Measurements from ENCODE around the gene GABBR1.

Gene GABBR1

GRCh38 chr6:29516108-29516507 lies 116.9 kb downstream of the GABBR1 start (continued):
- TF ChIP-seq ZNF280D (tag by site-specific recombination; IDR thresholded peaks at IDR 0.05), result 0 out of 2 replicates have a peak, but pooled peaks have one; percentile 27
- peak; percentile 38; the same call in 1 of the 2 replicates for TF ChIP-seq ZBTB17 (tag by site-specific recombination; IDR thresholded peaks at IDR 0.05)
- TF ChIP-seq KLF10 (tag by site-specific recombination; IDR thresholded peaks at IDR 0.05), result no peak
- no peak for TF ChIP-seq ZNF133 (tag by site-specific recombination; IDR thresholded peaks at IDR 0.05)
- no peak for TF ChIP-seq KLF7 (tag by site-specific recombination; IDR thresholded peaks at IDR 0.05; ENCODE audit: borderline replicate concordance)
- peak; percentile 69; the same call in 1 of the 2 replicates for TF ChIP-seq SCRT1 (tag by site-specific recombination; IDR thresholded peaks at IDR 0.05; ENCODE audit: borderline replicate concordance)
- no peak for TF ChIP-seq ZNF792 (tag by site-specific recombination; IDR thresholded peaks at IDR 0.05)
- no peak for TF ChIP-seq ZNF112 (tag by site-specific recombination; IDR thresholded peaks at IDR 0.05)
- peak; percentile 62 for TF ChIP-seq ZIC2 (tag by site-specific recombination; IDR thresholded peaks at IDR 0.05)
- no peak for TF ChIP-seq ZNF302 (tag by site-specific recombination; IDR thresholded peaks at IDR 0.05; ENCODE audit: low read depth)
- no peak for TF ChIP-seq PBX3 (CRISPR knock-in tag; IDR thresholded peaks at IDR 0.05)
- TF ChIP-seq ZNF561 (tag by site-specific recombination; IDR thresholded peaks at IDR 0.05; ENCODE audit: borderline replicate concordance), result peak; percentile 52; the same call in 1 of the 2 replicates
- peak; percentile 61; the same call in 1 of the 2 replicates for TF ChIP-seq ZNF629 (tag by site-specific recombination; IDR thresholded peaks at IDR 0.05)
- TF ChIP-seq ZNF654 (tag by site-specific recombination; IDR thresholded peaks at IDR 0.05; ENCODE audit: low read depth), result no peak
- TF ChIP-seq ZNF24 (tag by site-specific recombination; IDR thresholded peaks at IDR 0.05), result peak; percentile 68; the same call in 1 of the 2 replicates
- no peak for TF ChIP-seq ZNF266 (tag by site-specific recombination; IDR thresholded peaks at IDR 0.05; ENCODE audit: low read depth)
- peak; percentile 78 for TF ChIP-seq ZNF843 (tag by site-specific recombination; IDR thresholded peaks at IDR 0.05)
- 0 out of 2 replicates have a peak, but pooled peaks have one; percentile 41 for TF ChIP-seq ZNF391 (tag by site-specific recombination; IDR thresholded peaks at IDR 0.05; ENCODE audit: borderline replicate concordance, low read depth)
- TF ChIP-seq ZNF157 (tag by site-specific recombination; IDR thresholded peaks at IDR 0.05), result no peak
- TF ChIP-seq ZNF114 (tag by site-specific recombination; IDR thresholded peaks at IDR 0.05), result no peak
- TF ChIP-seq ZNF223 (tag by site-specific recombination; IDR thresholded peaks at IDR 0.05), result no peak
- no peak for TF ChIP-seq ZNF624 (tag by site-specific recombination; IDR thresholded peaks at IDR 0.05)
- TF ChIP-seq ZNF37A (tag by site-specific recombination; IDR thresholded peaks at IDR 0.05), result no peak
- TF ChIP-seq ZNF558 (tag by site-specific recombination; IDR thresholded peaks at IDR 0.05), result peak; percentile 85
- TF ChIP-seq ZNF211 (tag by site-specific recombination; IDR thresholded peaks at IDR 0.05; ENCODE audit: low read depth), result no peak
- TF ChIP-seq TRIM28 (IDR thresholded peaks at IDR 0.05; ENCODE audit: borderline replicate concordance, low read length), result peak; percentile 91
- TF ChIP-seq PRDM10 (tag by site-specific recombination; IDR thresholded peaks at IDR 0.05), result peak; percentile 49; the same call in 1 of the 2 replicates
- TF ChIP-seq ZNF184 (tag by site-specific recombination; IDR thresholded peaks at IDR 0.05), result peak; percentile 87
- TF ChIP-seq ZNF426 (tag by site-specific recombination; IDR thresholded peaks at IDR 0.05), result no peak
- TF ChIP-seq ZEB2 (tag by site-specific recombination; IDR thresholded peaks at IDR 0.05), result peak; percentile 74
- no peak for TF ChIP-seq ZNF623 (tag by site-specific recombination; IDR thresholded peaks at IDR 0.05)
- no peak for TF ChIP-seq ZNF830 (tag by site-specific recombination; IDR thresholded peaks at IDR 0.05; ENCODE audit: low read depth)
- peak; percentile 66; the same call in 1 of the 2 replicates for TF ChIP-seq ZNF600 (tag by site-specific recombination; IDR thresholded peaks at IDR 0.05)
- TF ChIP-seq ZNF692 (tag by site-specific recombination; IDR thresholded peaks at IDR 0.05), result peak; percentile 61

Data from HEK293 (cell line).